AG08395 (cell line): ENCODE measurements around the gene SULT2B1.
"Not testable (repeated sequence)": the region's sequence is repeated elsewhere in the genome, so short reads cannot be mapped to it uniquely, and the experiment has no call there.

ENCODE experiments used
- DNase-seq: peaks from one replicate; pipeline ENCODE4 v3.0.0; 2012; ENCODE audit warnings: mixed read lengths, low spot score

The SULT2B1 gene

DNA sequence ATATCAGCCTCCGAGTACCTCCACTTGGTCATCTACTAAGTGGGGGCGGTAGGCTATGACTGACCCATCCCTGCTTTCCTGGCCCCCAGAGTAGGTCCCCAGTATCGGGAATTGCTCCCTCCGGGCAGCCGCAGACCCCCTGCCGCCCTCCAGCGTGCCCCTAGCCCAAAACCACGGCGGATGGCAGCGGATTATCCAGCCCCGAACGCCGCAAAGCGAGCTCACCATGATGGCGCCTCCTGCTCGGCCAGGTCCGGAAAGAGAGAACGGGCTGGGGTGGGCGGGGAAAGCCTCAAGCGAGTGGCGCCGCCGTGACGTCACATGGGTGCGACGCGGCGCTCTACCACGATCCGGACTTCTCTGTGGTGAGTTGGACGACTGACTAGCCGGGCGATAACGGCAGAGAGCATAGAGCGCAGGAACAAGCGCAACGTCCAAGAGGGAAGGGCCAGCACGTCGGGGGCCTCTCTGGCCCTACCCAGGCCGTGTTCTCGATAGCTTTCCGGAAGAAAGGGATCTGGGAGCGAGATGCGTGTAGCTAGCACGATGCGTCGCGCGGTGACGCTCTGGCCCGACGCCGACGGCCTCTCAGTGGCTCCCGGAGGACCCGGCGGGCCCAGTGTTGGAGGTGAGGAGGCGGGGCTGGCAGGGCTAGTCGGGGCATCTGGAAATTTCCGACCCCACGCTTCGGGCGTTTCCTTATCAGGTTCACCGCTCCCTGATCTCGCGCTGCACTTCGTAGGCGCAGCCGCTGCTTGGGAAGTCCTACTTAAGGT lies 67.1 kb downstream of the SULT2B1 start, which contains the start of the genes RPL18 and SPHK2:
RPL18 (minus strand) TSS at position 263 of the 776 bp plus-strand sequence; CDS start at position 228, 35 bp downstream.
SPHK2 (plus strand) TSS at position 591 of the 776 bp plus-strand sequence. CDS start 1,009 bp downstream, outside the sequence.
- peak; percentile 98 for DNase-seq

DNA sequence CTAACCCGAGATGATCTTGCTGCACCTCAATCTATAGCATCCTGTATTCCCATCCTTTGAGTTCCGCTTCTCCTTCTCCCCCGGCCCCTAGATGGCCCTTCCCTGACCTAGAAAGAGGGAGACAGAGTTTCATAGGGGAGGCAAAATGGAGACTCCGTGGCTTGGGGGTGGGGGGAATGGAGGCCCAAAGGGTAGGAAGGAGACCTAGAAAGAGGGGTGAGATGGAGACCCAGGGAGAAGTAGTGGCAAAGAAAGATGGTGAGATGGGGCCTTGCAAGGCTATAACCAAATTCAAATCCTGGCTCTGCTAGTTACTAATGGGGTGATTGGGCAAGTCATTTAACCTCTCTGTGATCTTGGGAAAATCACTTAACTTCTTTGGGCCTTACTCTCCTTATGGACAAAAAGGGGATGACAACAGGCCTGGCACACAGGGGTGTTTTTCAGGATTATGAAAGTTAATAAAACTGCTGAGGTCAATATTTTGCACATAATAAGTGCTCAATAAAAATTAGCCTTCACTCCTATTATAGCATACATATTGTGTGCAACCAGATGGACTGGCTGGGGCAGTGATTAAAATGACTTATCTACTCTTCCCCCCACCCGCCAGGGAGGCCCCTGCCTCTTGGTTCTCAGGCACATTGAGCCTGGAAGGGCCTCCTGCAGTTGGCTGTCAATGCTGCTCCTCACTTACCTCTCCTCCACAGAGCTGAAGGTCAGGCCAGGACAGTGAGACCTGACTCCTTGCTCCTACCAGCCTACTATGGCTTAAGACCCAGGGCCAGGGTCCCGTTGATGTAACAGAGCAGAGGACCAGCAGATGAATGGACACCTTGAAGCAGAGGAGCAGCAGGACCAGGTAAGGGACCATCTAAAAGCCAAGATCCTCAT lies 68.0 kb downstream of the SULT2B1 start:
- DNase-seq, result no peak

DNA sequence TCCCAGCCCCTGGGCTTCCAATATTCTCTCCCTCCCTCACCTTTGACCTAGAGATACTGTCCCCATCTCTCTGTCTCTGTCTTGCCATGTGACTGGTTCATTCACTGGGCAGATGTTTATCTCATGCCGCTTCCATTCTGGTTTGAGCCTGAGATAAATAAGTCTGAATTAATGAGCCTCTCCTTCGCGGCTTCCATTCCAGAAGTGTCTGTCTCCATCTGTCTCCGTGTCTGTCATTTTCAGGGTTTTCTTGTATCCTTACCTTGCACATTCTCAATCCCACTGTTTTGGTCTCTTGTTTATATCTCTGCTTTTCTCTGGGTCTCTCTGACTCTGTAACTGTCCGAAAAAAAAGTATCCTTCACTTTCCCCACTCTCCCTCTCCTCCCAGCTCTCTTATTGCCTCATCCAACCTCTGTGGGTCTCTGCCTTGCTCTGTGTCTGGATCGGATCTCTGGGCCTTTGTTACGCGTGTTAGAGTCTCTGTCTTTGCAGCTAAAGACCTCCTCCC lies 71.6 kb downstream of the SULT2B1 start:
- no peak for DNase-seq

DNA sequence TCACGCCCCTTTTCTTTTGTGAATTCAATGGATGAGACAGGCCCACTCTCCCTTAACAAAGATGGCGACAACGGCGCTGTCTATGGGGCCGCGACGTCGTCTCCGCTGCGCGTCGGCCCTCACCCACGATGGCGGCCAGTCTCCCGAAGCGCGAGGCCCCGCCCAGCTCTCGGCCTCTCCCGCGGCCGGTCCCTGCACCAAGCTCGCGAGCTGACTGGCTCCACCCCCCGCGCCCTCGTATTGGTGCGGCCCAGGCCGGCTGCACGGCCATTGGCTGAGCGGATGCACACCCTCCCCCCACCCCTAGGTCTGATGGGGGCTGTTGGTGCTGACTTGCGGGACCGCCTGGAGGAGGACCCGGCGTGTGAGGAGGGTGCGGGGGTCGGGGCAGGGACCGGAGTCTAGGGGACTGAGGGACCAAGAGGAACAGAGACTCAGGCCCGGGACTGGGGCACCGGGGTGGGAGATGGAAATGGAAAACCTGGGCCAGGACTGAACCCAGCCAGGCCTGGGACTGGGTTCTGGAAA lies 72.2 kb downstream of the SULT2B1 start:
- peak; percentile 96 for DNase-seq

DNA sequence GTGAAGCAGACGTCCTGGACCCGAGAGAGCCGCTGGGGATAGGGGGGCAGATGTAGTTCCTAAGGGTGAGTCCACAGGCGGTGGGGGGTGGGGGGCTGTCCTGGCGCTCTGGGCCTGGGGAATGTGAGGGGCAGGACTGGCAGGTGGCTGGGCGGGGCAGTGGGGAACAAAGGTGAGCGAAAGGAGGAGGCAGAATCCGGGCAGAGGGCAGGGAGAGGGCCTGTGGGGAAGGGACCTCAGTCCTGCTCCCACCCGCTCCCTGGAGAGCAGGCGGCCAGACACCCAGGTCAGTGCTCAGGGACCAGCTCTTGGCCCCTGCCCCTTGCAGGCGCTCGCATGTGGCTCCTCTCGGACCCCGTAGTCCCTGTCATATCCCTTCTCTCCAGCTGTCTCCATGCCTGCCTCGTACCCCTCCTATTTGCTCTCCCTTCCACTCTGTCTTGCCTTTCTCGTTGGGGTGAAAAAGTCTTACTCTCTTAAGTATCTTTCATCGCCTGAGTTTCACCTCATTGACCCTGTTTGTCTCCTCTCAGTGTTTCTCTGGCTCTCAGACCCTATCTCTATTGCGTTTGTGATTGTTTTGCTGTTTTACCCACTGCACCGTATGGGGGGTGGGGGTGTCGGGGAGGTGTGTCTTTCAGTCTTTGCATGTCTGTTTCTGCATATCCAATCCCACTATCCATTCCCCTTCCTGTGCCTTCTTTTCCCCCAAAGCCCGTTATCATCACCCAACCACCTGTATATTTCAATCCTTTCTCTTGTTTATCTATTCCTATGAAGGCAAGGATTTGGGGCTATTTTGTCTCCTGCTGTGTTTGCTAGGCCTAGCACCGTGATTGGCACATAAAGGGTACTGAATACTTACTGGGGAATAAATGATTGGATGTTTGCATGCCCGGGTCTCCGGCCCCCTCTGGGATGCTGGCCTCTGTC lies 73.1 kb downstream of the SULT2B1 start:
- no peak for DNase-seq

DNA sequence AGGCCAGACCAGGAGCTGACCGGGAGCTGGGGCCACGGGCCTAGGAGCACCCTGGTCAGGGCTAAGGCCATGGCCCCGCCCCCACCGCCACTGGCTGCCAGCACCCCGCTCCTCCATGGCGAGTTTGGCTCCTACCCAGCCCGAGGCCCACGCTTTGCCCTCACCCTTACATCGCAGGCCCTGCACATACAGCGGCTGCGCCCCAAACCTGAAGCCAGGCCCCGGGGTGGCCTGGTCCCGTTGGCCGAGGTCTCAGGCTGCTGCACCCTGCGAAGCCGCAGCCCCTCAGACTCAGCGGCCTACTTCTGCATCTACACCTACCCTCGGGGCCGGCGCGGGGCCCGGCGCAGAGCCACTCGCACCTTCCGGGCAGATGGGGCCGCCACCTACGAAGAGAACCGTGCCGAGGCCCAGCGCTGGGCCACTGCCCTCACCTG lies 73.9 kb downstream of the SULT2B1 start:
- no peak for DNase-seq

DNA sequence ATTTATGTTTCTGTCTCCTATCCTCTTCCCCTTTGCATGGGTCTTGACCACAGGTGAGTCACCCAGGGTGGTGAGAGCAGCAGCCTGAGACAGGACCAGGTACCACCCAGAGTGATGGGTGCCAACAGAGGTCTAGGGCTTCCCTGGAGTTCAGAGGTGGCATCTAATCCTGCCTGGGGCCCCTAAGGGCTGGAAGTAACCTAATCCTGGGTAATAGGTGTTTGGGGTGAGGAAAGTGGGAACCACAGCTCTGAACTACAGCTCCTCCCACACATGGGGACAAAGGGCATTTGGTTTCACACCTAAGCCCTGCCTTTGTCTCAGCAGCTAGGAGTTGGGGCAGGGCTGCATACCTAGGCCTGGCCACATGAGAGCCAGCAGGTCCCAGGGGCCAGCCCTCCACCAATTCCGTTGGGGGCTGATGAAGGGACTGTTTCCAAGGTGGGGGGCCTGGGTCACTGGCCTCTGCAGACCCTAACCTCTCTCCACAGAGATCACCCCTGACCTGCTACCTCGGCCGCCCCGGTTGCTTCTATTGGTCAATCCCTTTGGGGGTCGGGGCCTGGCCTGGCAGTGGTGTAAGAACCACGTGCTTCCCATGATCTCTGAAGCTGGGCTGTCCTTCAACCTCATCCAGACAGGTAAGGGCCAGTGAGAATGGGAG lies 75.4 kb downstream of the SULT2B1 start:
- DNase-seq, result no peak

DNA sequence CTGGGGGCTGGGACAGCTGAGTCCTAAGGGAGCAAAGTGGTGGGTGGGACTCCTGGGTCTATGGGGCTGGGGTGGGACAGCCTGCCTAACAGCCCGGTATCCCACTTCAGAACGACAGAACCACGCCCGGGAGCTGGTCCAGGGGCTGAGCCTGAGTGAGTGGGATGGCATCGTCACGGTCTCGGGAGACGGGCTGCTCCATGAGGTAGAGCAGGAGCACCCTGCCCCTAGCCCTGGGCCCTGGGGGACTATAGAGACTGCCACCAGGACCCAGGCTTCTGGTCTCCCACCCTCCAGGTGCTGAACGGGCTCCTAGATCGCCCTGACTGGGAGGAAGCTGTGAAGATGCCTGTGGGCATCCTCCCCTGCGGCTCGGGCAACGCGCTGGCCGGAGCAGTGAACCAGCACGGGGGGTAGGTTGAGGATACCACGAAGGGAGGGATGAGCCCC lies 75.9 kb downstream of the SULT2B1 start:
- DNase-seq, result no peak

DNA sequence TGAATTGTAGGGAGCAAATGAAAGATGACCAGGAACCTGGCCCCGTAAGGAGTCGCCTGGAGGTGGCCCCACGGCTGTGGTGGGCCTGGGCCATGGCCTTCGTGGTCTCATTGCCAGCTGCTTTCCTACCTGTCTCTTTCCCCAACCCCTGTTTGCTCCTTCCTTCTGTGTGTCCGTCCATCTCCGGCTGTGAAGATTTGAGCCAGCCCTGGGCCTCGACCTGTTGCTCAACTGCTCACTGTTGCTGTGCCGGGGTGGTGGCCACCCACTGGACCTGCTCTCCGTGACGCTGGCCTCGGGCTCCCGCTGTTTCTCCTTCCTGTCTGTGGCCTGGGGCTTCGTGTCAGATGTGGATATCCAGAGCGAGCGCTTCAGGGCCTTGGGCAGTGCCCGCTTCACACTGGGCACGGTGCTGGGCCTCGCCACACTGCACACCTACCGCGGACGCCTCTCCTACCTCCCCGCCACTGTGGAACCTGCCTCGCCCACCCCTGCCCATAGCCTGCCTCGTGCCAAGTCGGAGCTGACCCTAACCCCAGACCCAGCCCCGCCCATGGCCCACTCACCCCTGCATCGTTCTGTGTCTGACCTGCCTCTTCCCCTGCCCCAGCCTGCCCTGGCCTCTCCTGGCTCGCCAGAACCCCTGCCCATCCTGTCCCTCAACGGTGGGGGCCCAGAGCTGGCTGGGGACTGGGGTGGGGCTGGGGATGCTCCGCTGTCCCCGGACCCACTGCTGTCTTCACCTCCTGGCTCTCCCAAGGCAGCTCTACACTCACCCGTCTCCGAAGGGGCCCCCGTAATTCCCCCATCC lies 76.7 kb downstream of the SULT2B1 start:
- no peak for DNase-seq

DNA sequence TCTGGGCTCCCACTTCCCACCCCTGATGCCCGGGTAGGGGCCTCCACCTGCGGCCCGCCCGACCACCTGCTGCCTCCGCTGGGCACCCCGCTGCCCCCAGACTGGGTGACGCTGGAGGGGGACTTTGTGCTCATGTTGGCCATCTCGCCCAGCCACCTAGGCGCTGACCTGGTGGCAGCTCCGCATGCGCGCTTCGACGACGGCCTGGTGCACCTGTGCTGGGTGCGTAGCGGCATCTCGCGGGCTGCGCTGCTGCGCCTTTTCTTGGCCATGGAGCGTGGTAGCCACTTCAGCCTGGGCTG lies 77.3 kb downstream of the SULT2B1 start:
- DNase-seq, result no peak

DNA sequence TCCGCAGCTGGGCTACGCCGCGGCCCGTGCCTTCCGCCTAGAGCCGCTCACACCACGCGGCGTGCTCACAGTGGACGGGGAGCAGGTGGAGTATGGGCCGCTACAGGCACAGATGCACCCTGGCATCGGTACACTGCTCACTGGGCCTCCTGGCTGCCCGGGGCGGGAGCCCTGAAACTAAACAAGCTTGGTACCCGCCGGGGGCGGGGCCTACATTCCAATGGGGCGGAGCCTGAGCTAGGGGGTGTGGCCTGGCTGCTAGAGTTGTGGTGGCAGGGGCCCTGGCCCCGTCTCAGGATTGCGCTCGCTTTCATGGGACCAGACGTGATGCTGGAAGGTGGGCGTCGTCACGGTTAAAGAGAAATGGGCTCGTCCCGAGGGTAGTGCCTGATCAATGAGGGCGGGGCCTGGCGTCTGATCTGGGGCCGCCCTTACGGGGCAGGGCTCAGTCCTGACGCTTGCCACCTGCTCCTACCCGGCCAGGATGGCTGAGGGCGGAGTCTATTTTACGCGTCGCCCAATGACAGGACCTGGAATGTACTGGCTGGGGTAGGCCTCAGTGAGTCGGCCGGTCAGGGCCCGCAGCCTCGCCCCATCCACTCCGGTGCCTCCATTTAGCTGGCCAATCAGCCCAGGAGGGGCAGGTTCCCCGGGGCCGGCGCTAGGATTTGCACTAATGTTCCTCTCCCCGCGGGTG lies 77.8 kb downstream of the SULT2B1 start:
- no peak for DNase-seq

DNA sequence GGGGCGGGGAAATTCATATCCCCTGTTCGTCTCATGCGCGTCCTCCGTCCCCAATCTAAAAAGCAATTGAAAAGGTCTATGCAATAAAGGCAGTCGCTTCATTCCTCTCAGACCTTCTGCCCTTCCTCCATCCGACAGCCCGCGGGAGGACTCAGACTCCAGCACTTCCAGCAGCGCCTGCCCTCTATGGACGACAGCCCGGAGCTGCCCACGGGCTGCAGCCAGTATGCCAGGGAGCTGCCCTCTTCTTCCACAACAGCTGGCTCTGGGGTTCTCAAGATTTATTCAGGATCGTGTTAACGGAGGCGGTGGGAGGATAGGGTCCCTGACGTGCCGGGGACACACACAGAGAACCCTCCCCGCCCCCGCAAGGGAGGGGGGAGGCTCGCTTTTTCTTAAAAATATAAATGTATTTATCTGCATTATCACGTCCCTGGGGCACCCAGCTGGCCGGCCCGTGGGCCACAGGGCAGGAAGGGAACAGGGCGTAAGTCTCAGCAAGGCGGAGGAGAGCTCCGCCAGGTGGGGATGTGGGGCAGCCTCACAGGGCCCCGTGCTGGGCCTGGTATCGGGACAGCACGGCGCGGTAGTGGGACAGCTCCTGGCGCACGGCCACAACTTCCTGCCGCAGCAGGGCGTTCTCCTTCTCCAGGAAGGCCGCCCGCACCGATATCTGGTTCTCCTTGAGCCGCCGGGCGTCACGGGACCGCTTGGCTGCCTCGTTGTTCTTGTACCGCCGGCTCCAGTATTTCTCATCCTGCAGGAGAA lies 78.5 kb downstream of the SULT2B1 start:
- no peak for DNase-seq

DNA sequence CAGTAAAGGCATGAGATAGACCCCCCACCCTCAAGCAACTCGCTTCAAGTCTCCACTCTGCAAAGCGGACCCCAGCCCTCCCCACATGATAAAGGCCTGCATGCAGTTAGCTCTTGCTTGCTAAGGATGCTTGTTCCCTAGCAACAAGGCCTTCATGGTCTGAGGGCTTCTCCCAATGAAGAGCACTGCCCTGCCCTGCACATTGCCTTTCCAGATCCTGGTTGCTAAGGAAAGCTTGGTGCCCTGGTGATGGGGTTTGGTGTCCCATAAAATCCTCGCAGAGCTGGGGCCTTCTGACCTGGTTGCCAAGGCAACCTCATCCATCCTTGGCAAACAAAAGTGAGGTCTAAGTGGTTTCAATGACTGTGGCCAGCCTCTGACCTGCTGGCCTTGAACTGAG lies 79.3 kb downstream of the SULT2B1 start:
- DNase-seq, result no peak

DNA sequence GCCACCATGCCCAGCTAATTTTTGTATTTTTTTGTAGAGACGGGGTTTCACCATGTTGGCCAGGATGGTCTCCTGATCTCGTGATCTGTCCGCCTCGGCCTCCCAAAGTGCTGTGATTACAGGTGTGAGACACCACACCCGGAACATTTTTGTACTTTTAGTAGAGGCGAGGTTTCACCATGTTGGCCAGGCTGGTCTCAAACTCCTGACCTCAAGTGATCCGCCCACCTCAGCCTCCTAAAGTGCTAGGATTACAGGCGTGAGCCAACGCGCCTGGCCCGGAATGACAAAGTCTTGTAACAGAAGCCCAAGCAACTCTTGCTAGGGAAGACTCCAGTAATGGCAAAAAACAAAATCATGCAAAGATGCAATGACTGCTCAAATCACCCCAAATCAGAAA lies 80.3 kb downstream of the SULT2B1 start:
- not testable (repeated sequence) for DNase-seq

DNA sequence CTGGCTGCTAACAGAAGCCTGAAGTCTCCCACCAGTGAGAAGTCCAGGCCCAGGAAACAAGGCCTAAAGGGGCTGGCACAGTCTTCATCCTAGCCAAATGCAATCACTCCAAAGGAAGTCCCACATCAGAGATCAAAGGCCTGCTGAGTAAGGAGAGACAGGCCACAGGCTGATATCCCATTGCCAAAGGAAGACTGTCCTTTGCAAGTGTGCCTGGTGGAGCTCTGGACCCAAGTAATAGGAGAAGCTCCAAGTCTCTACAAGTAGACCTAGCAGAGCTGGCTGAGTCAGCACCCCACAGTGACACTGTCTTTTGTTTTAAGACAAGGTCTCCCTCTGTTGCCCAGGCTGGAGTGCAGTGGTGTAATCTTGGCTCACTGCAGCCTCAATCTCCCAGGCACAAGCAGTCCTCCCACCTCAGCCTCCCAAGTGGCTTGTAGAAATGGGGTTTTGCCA lies 80.7 kb downstream of the SULT2B1 start:
- no peak for DNase-seq

DNA sequence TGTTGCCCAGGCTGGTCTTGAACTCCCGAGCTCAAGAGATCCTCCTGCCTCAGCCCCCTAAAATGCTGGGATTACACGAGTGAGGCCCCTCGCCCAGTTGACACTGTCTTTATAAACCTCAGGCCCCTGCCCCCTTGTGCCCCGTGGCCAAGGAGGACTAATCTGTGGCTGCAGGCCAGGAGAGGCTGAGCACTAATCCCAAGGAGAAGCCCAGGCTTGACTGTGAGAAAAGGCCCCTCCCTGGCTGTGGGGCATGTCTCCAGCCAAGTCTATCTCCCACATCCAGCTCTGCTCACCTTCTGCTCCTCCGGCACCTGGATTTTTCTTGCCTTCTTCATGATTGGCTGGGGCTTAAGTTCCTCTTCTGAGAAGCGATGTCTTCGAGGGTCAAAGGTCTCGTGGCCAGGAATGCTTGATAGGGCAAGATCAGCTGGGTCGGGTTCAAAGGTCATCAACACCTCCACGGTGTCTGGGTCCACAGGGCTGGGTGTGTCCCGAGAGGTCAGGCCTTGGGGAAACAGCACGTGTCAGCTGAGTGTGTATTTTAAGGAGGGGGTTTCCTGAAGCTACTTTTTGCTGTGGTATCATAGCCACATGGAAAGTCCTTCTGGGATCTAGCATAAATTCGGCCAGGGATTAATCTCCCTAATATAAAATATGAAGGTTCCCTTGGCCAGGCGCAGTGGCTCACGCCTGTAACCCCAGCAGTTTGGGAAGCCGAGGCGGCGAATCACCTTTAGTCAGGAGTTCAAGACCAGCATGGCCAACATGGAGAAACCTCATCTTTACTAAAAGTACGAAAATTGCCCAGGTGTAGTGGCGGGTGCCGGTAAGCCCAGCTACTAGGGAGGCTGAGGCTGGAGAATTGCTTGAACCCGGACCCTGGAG lies 81.4 kb downstream of the SULT2B1 start:
- DNase-seq, result no peak

DNA sequence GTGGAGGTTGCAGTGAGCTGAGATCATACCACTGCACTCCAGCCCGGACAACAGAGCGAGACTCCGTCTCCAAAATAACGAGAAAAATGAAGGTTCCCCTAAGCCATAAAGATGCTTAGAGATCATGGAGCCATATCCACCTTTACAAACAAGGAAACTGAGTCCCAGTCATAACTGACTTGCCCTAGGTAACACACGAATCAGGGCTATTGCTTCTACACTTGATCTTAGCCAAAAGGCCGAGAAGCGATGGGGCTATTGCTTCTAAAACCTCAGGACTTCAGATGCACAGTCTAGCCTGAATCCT lies 82.0 kb downstream of the SULT2B1 start:
- no peak for DNase-seq
